SU-DHL-6 (cell line): ENCODE measurements around the gene ST7.

Experiments used
- H2AFZ ChIP-seq: fragments of 200-600 bp; sonication (generic); 2 replicates; pipeline ENCODE4 v1.6.1; 2014; ENCODE audit warnings: low read depth, mild to moderate bottlenecking, moderate library complexity, mixed read lengths, antibody characterized with exemption, low read length; ENCODE audit not compliant: severe bottlenecking
- H3F3A ChIP-seq: fragments of 200-600 bp; shearing (Covaris generic); 2 replicates; pipeline ENCODE4 v1.6.0; 2016; ENCODE audit warnings: antibody characterized with exemption, mild to moderate bottlenecking; ENCODE audit not compliant: insufficient read depth
- H3K27ac ChIP-seq: fragments of 200-600 bp; sonication (generic); 2 replicates; pipeline ENCODE4 v1.5.1; 2016; ENCODE audit warnings: low read depth, mild to moderate bottlenecking, low read length, moderate library complexity, mixed read lengths
- H3K27me3 ChIP-seq: fragments of 200-600 bp; sonication (generic), shearing (Covaris generic); 2 replicates; pipeline ENCODE4 v1.6.0; 2014; ENCODE audit warnings: mild to moderate bottlenecking, low read length
- H3K36me3 ChIP-seq: fragments of 200-600 bp; sonication (generic); 2 replicates; pipeline ENCODE4 v1.6.1; 2014; ENCODE audit warnings: mild to moderate bottlenecking, low read length, mixed read lengths
- H3K4me2 ChIP-seq: fragments of 300-600, 200-600 bp; shearing (Covaris generic), sonication (generic); 2 replicates; pipeline ENCODE4 v1.6.0; 2014; ENCODE audit warnings: low read length, low read depth, mild to moderate bottlenecking; ENCODE audit not compliant: poor library complexity, severe bottlenecking
- H3K4me3 ChIP-seq: fragments of 200-600 bp; sonication (generic); 2 replicates; pipeline ENCODE4 v1.5.1; 2014; ENCODE audit warnings: antibody characterized with exemption, low read length, mild to moderate bottlenecking, mixed read lengths; ENCODE audit not compliant: insufficient read depth, poor library complexity, severe bottlenecking
- H3K79me2 ChIP-seq: fragments of 200-600 bp; sonication (generic); 2 replicates; pipeline ENCODE4 v1.6.1; 2014; ENCODE audit warnings: mild to moderate bottlenecking, low read length, moderate library complexity; ENCODE audit not compliant: insufficient read depth
- H3K9ac ChIP-seq: fragments of 200-600 bp; sonication (generic); 2 replicates; pipeline ENCODE4 v1.7.0; 2014; ENCODE audit warnings: mild to moderate bottlenecking, low read length
- H3K9me2 ChIP-seq: fragments of 200-600 bp; sonication (generic); replicated peaks from 2 replicates; pipeline ENCODE4 v1.6.1; 2014; ENCODE audit warnings: low read length; ENCODE audit not compliant: insufficient read depth
- H3K9me3 ChIP-seq: fragments of 200-600 bp; sonication (generic); 2 replicates; pipeline ENCODE4 v1.6.1; 2014; ENCODE audit warnings: low read length, mixed read lengths; ENCODE audit not compliant: insufficient read depth
- H4K20me1 ChIP-seq: fragments of 200-600 bp; sonication (generic); 2 replicates; pipeline ENCODE4 v1.6.1; 2014; ENCODE audit warnings: low read depth, mild to moderate bottlenecking, antibody characterized with exemption, low read length, moderate library complexity, mixed read lengths
- EZH2phosphoT487 ChIP-seq: fragments of 200-600 bp; sonication (generic), shearing (Covaris generic); conservative IDR thresholded peaks from 2 replicates; pipeline ENCODE4 v1.6.1; 2018; ENCODE audit warnings: mild to moderate bottlenecking, antibody characterized with exemption, low read length, moderate library complexity, mixed read lengths
- TF ChIP-seq, protein P1 (sequence below): fragments of 200-600 bp; sonication (generic); IDR thresholded peaks from one replicate; pipeline ENCODE4 v1.5.1; 2017; ENCODE audit warnings: antibody characterized with exemption, mild to moderate bottlenecking, low read length, moderate library complexity; ENCODE audit not compliant: insufficient read depth, poor library complexity, severe bottlenecking

The ST7 gene

DNA sequence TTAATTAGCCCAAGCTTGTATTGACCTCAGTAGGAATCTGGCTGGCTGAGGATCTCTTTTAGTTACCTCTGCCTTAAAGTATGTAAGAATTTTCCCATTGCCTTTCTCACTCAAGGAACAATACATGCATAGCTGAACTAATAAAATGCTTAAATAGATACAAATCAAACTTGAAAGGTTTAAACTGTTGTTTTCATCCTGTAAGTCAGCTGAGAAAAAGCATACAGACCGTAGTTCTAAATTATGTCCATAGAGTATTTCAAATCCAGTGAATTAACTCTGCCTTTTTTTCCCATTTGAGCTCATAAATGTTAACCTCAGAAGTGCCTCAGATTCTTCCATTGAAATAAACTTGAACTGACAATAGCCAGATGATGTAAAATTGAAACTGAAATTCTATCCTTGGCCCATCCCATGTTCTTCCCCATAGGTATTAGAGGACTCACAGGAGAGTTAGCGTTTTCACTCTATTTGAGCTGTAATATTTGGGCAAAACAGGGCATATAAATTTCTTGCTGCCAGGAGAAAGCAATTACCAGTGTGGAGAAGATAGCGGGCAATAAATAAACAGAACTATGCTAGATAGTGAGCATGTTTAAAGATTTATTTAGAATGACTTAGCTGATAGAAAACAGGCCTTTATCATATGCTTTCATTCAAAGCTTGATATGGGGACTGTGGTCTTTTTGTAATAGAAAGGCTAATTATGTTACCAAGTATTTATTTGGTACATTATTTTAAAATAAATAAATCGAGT, 205.8 kb downstream of the ST7 start:
- H3K27me3 ChIP-seq: no peaks in the 10 kb centered on the region
- no peak overlapping the region for H3K27ac ChIP-seq
- H3K9ac ChIP-seq: no peak overlapping the region
- no peaks in the 10 kb centered on the region for H3K9me2 ChIP-seq
- no peak overlapping the region for H3K4me2 ChIP-seq
- TF ChIP-seq EZH2phosphoT487: no peak
- TF ChIP-seq, protein P1, sequence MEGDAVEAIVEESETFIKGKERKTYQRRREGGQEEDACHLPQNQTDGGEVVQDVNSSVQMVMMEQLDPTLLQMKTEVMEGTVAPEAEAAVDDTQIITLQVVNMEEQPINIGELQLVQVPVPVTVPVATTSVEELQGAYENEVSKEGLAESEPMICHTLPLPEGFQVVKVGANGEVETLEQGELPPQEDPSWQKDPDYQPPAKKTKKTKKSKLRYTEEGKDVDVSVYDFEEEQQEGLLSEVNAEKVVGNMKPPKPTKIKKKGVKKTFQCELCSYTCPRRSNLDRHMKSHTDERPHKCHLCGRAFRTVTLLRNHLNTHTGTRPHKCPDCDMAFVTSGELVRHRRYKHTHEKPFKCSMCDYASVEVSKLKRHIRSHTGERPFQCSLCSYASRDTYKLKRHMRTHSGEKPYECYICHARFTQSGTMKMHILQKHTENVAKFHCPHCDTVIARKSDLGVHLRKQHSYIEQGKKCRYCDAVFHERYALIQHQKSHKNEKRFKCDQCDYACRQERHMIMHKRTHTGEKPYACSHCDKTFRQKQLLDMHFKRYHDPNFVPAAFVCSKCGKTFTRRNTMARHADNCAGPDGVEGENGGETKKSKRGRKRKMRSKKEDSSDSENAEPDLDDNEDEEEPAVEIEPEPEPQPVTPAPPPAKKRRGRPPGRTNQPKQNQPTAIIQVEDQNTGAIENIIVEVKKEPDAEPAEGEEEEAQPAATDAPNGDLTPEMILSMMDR: no peak
- H3K9me3 ChIP-seq: no peaks in the 10 kb centered on the region
- H3F3A ChIP-seq: no peaks in the 10 kb centered on the region
- no peaks in the 10 kb centered on the region for H3K79me2 ChIP-seq
- H3K36me3 ChIP-seq: no peaks in the 10 kb centered on the region
- H3K4me3 ChIP-seq: no peak overlapping the region
- H4K20me1 ChIP-seq: no peaks in the 10 kb centered on the region
- H2AFZ ChIP-seq: no peak overlapping the region

DNA sequence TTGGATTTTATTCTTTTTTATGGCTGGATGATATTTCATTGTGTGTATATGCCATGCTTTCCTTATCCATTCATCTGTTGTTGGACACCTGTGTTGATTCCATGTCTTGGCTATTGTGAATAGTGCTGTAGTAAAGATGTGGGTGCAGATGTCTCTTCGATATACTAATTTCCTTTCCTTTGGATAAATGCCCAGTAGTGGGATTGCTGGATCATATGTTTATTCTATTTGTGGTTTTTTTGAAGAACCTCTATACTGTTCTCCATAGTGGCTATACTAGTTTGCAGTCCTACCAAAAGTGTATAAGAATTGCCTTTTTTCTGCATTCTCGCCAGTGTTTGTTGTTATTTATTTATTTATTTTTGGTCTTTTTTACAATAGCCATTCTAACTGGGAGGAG, 209.8 kb downstream of the ST7 start:
- H3K9ac ChIP-seq: no peak overlapping the region
- no peaks in the 10 kb centered on the region for H3K79me2 ChIP-seq
- H3K9me3 ChIP-seq: no peaks in the 10 kb centered on the region
- H3K4me3 ChIP-seq: no peak overlapping the region
- H3K9me2 ChIP-seq: no peaks in the 10 kb centered on the region
- H3K4me2 ChIP-seq: no peak overlapping the region
- H3F3A ChIP-seq: no peaks in the 10 kb centered on the region
- H3K27me3 ChIP-seq: no peaks in the 10 kb centered on the region
- H4K20me1 ChIP-seq: no peaks in the 10 kb centered on the region
- H2AFZ ChIP-seq: no peak overlapping the region
- TF ChIP-seq EZH2phosphoT487: no peak
- TF ChIP-seq, protein P1: no peak
- H3K27ac ChIP-seq: no peak overlapping the region
- no peaks in the 10 kb centered on the region for H3K36me3 ChIP-seq

DNA sequence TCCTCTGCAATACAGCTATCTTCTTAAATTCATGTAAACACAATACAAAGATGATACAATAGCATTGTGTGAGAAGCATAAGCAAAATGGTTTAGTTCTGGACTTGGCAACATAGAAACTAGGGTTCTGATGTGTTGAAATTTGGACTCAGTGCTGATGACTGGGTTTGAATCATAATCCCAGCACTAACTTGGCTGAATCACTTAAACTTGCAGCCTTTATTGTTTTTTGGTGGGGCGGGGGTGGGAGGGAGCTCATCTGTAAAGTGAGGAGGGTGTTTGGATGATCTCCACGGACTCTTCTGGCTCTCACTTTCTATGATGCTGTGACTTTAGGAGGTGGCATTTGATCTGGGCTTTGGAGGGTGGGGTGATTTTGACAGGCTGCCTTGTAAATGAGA, 211.3 kb downstream of the ST7 start:
- Histone ChIP-seq H3K4me3 (no peak overlapping the region), H2AFZ (no peak overlapping the region), H3K27me3 (no peaks in the 10 kb centered on the region), H3K4me2 (no peak overlapping the region), H3K9me2 (no peaks in the 10 kb centered on the region), H3K36me3 (no peaks in the 10 kb centered on the region), H3K9ac (no peak overlapping the region), H4K20me1 (no peaks in the 10 kb centered on the region), H3F3A (no peaks in the 10 kb centered on the region), H3K27ac (no peak overlapping the region), H3K9me3 (no peaks in the 10 kb centered on the region), H3K79me2 (no peaks in the 10 kb centered on the region)
- TF ChIP-seq EZH2phosphoT487: no peak
- TF ChIP-seq, protein P1: no peak
